ENCODE data around the gene RPS27A.

DNA sequence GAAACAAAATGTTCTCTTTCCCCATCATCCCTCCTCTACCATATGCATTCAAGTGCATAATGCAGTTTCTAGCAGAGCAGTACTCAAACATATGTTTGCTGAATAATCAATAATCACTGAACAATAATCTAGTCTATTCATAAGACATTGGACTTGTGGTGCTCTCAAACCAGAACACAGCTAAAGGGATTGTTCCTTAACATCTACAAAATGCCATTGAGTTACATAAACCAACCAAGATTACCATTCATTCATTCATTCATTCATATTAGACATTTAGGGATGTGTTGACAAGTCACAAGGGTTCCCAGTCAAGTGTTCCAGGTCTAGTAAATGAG is 4.3 kb upstream of the RPS27A start:
- TF ChIP-seq, protein P1, sequence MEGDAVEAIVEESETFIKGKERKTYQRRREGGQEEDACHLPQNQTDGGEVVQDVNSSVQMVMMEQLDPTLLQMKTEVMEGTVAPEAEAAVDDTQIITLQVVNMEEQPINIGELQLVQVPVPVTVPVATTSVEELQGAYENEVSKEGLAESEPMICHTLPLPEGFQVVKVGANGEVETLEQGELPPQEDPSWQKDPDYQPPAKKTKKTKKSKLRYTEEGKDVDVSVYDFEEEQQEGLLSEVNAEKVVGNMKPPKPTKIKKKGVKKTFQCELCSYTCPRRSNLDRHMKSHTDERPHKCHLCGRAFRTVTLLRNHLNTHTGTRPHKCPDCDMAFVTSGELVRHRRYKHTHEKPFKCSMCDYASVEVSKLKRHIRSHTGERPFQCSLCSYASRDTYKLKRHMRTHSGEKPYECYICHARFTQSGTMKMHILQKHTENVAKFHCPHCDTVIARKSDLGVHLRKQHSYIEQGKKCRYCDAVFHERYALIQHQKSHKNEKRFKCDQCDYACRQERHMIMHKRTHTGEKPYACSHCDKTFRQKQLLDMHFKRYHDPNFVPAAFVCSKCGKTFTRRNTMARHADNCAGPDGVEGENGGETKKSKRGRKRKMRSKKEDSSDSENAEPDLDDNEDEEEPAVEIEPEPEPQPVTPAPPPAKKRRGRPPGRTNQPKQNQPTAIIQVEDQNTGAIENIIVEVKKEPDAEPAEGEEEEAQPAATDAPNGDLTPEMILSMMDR (IDR thresholded peaks at IDR 0.05) = no peak
- TF ChIP-seq EP300 (IDR thresholded peaks at IDR 0.05) = peak in 1 of 2 donors; percentile 19
- TF ChIP-seq POLR2A (IDR thresholded peaks at IDR 0.05) = no peak
